ENCODE measurements around the gene ZSWIM5.
"Not testable (repeated sequence)": the region's sequence is repeated elsewhere in the genome, so short reads cannot be mapped to it uniquely, and the experiment has no call there.

The ZSWIM5 gene

GRCh38 chr1:45001576-45001975 lies 204.8 kb downstream of the ZSWIM5 start:
- H3K27me3 ChIP-seq (ENCODE audit: insufficient read depth, low read length, poor library complexity); H2BK5ac ChIP-seq (ENCODE audit: low read length); H2BK15ac ChIP-seq (replicated peaks; ENCODE audit: low read depth); H3K56ac ChIP-seq (ENCODE audit: low read length); H3K36me3 ChIP-seq (ENCODE audit: control insufficient read depth, insufficient read depth, low read length); H4K8ac ChIP-seq (ENCODE audit: low read depth, low read length); H3K23ac ChIP-seq (ENCODE audit: low read length); H3K4me2 ChIP-seq (ENCODE audit: low read length); H3K9ac ChIP-seq (ENCODE audit: low read length); H2BK120ac ChIP-seq (ENCODE audit: low read depth, low read length); H4K5ac ChIP-seq (ENCODE audit: low read length); H3K4me1 ChIP-seq (ENCODE audit: control insufficient read depth, low read depth, low read length); H3K79me2 ChIP-seq (ENCODE audit: control insufficient read depth, insufficient read depth, low read length); H3K27ac ChIP-seq (ENCODE audit: low read depth, low read length); H3K79me1 ChIP-seq (ENCODE audit: low read length); H2AK5ac ChIP-seq (ENCODE audit: low read length); H3K4me3 ChIP-seq (ENCODE audit: low read length); H3K18ac ChIP-seq (ENCODE audit: low read length); H3K4ac ChIP-seq (ENCODE audit: low read depth, low read length): not testable (repeated sequence)
- peak; percentile 17 for DNase-seq
- no CpG with 5 or more reads among the region's 8 CpGs for WGBS (ENCODE audit: extremely low coverage, insufficient coverage, low lambda C conversion rate)

- Histone ChIP-seq H2BK15ac (replicated peaks; ENCODE audit: low read depth) (no peak overlapping the region), H3K23ac (ENCODE audit: low read length) (no peak overlapping the region), H2AK5ac (ENCODE audit: low read length) (no peak overlapping the region), H3K4me1 (ENCODE audit: control insufficient read depth, low read depth, low read length) (no peaks in the 10 kb centered on the region), H3K4ac (ENCODE audit: low read depth, low read length) (no peak overlapping the region), H3K56ac (ENCODE audit: low read length) (no peak overlapping the region), H3K4me3 (ENCODE audit: low read length) (no peak overlapping the region), H3K27ac (ENCODE audit: low read depth, low read length) (no peak overlapping the region), H4K8ac (ENCODE audit: low read depth, low read length) (no peak overlapping the region), H3K18ac (ENCODE audit: low read length) (no peak overlapping the region), H3K36me3 (ENCODE audit: control insufficient read depth, insufficient read depth, low read length) (peaks cover 8% of the 10 kb centered on the region), H3K79me2 (ENCODE audit: control insufficient read depth, insufficient read depth, low read length) (no peaks in the 10 kb centered on the region), H3K27me3 (ENCODE audit: insufficient read depth, low read length, poor library complexity) (no peaks in the 10 kb centered on the region), H2BK120ac (ENCODE audit: low read depth, low read length) (no peak overlapping the region), H3K79me1 (ENCODE audit: low read length) (no peaks in the 10 kb centered on the region), H4K5ac (ENCODE audit: low read length) (no peak overlapping the region), H3K4me2 (ENCODE audit: low read length) (no peak overlapping the region), H3K9ac (ENCODE audit: low read length) (no peak overlapping the region), H2BK5ac (ENCODE audit: low read length) (no peak overlapping the region)
- no CpG with 5 or more reads among the region's 7 CpGs for WGBS (ENCODE audit: extremely low coverage, insufficient coverage, low lambda C conversion rate)
- peak; percentile 10 for DNase-seq
These were observed 205.4 kb downstream of the ZSWIM5 start for GRCh38 chr1:45001011-45001481.

GRCh38 chr1:44999232-44999631 lies 207.2 kb downstream of the ZSWIM5 start:
- Histone ChIP-seq H4K8ac (ENCODE audit: low read depth, low read length) (no peak overlapping the region), H3K36me3 (ENCODE audit: control insufficient read depth, insufficient read depth, low read length) (peaks cover 8% of the 10 kb centered on the region)
- no CpG with 5 or more reads among the region's 3 CpGs for WGBS (ENCODE audit: extremely low coverage, insufficient coverage, low lambda C conversion rate)

GRCh38 chr1:44995467-44996238 lies 210.8 kb downstream of the ZSWIM5 start:
- no peak overlapping the region for H2BK120ac ChIP-seq (ENCODE audit: low read depth, low read length)
- no peak overlapping the region for H3K4me3 ChIP-seq (ENCODE audit: low read length)
- no peak overlapping the region for H3K27ac ChIP-seq (ENCODE audit: low read depth, low read length)
- no peaks in the 10 kb centered on the region for H3K27me3 ChIP-seq (ENCODE audit: insufficient read depth, low read length, poor library complexity)
- H3K9ac ChIP-seq (ENCODE audit: low read length): no peak overlapping the region
- H3K4ac ChIP-seq (ENCODE audit: low read depth, low read length): no peak overlapping the region
- no CpG with 5 or more reads among the region's 7 CpGs for WGBS (ENCODE audit: extremely low coverage, insufficient coverage, low lambda C conversion rate)
- H3K23ac ChIP-seq (ENCODE audit: low read length): no peak overlapping the region
- no peaks in the 10 kb centered on the region for H3K79me2 ChIP-seq (ENCODE audit: control insufficient read depth, insufficient read depth, low read length)
- no peak for DNase-seq
- no peak overlapping the region for H2AK5ac ChIP-seq (ENCODE audit: low read length)
- H3K4me2 ChIP-seq (ENCODE audit: low read length): no peak overlapping the region
- H3K4me1 ChIP-seq (ENCODE audit: control insufficient read depth, low read depth, low read length): no peaks in the 10 kb centered on the region
- H4K5ac ChIP-seq (ENCODE audit: low read length): no peak overlapping the region
- no peak overlapping the region for H3K56ac ChIP-seq (ENCODE audit: low read length)
- H2BK15ac ChIP-seq (replicated peaks; ENCODE audit: low read depth): no peak overlapping the region
- H3K79me1 ChIP-seq (ENCODE audit: low read length): no peaks in the 10 kb centered on the region
- no peak overlapping the region for H2BK5ac ChIP-seq (ENCODE audit: low read length)
- no peak overlapping the region for H3K18ac ChIP-seq (ENCODE audit: low read length)
- no peaks in the 10 kb centered on the region for H3K36me3 ChIP-seq (ENCODE audit: control insufficient read depth, insufficient read depth, low read length)
- no peak overlapping the region for H4K8ac ChIP-seq (ENCODE audit: low read depth, low read length)

More at GRCh38 chr1:44999232-44999631, 207.2 kb downstream of the ZSWIM5 start:
- Histone ChIP-seq H3K4me3 (ENCODE audit: low read length) (no peak overlapping the region), H3K4me2 (ENCODE audit: low read length) (no peak overlapping the region), H3K18ac (ENCODE audit: low read length) (no peak overlapping the region), H2AK5ac (ENCODE audit: low read length) (no peak overlapping the region), H4K5ac (ENCODE audit: low read length) (no peak overlapping the region), H2BK15ac (replicated peaks; ENCODE audit: low read depth) (no peak overlapping the region), H3K4ac (ENCODE audit: low read depth, low read length) (no peak overlapping the region), H3K79me2 (ENCODE audit: control insufficient read depth, insufficient read depth, low read length) (no peaks in the 10 kb centered on the region), H3K79me1 (ENCODE audit: low read length) (no peaks in the 10 kb centered on the region), H3K27ac (ENCODE audit: low read depth, low read length) (no peak overlapping the region), H3K23ac (ENCODE audit: low read length) (no peak overlapping the region), H3K27me3 (ENCODE audit: insufficient read depth, low read length, poor library complexity) (no peaks in the 10 kb centered on the region), H3K4me1 (ENCODE audit: control insufficient read depth, low read depth, low read length) (no peaks in the 10 kb centered on the region), H2BK120ac (ENCODE audit: low read depth, low read length) (no peak overlapping the region), H3K9ac (ENCODE audit: low read length) (no peak overlapping the region), H2BK5ac (ENCODE audit: low read length) (no peak overlapping the region), H3K56ac (ENCODE audit: low read length) (no peak overlapping the region)
- DNase-seq: no peak

- Histone ChIP-seq H3K36me3 (ENCODE audit: control insufficient read depth, insufficient read depth, low read length) (no peaks in the 10 kb centered on the region), H3K18ac (ENCODE audit: low read length) (no peak overlapping the region), H3K79me2 (ENCODE audit: control insufficient read depth, insufficient read depth, low read length) (no peaks in the 10 kb centered on the region), H3K4me2 (ENCODE audit: low read length) (no peak overlapping the region), H3K4me1 (ENCODE audit: control insufficient read depth, low read depth, low read length) (no peaks in the 10 kb centered on the region), H2BK15ac (replicated peaks; ENCODE audit: low read depth) (no peak overlapping the region), H3K4me3 (ENCODE audit: low read length) (no peak overlapping the region), H3K27ac (ENCODE audit: low read depth, low read length) (no peak overlapping the region), H4K8ac (ENCODE audit: low read depth, low read length) (no peak overlapping the region), H3K56ac (ENCODE audit: low read length) (no peak overlapping the region), H2BK5ac (ENCODE audit: low read length) (no peak overlapping the region), H2AK5ac (ENCODE audit: low read length) (no peak overlapping the region), H3K23ac (ENCODE audit: low read length) (no peak overlapping the region), H3K79me1 (ENCODE audit: low read length) (no peaks in the 10 kb centered on the region), H4K5ac (ENCODE audit: low read length) (no peak overlapping the region), H2BK120ac (ENCODE audit: low read depth, low read length) (no peak overlapping the region), H3K27me3 (ENCODE audit: insufficient read depth, low read length, poor library complexity) (no peaks in the 10 kb centered on the region), H3K4ac (ENCODE audit: low read depth, low read length) (no peak overlapping the region), H3K9ac (ENCODE audit: low read length) (no peak overlapping the region)
- no peak for DNase-seq
- no CpG with 5 or more reads among the region's 7 CpGs for WGBS (ENCODE audit: extremely low coverage, insufficient coverage, low lambda C conversion rate)
These were observed 212.0 kb downstream of the ZSWIM5 start for GRCh38 chr1:44994309-44994898.
